ENCODE results near the gene SERPINE3.

Gene SERPINE3

DNA sequence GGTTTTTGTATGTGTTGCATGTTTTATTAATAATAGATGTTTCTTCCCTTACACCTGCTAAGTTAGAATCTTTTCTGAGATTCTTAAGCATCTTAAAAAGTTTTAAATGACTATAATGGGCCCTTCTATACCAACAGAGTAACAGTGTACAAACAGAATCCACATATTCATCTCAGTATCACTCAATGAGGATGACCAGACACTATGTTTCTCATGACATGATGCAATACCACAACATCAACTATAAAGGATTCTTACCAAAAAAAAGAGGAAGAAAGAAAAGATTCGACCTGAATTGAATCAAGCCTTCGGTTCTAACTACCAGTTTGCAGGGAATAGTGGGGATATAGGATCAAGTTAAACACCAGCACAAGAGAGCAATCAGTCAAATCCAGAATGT lies 56.9 kb downstream of the SERPINE3 start:
- CTCF ChIA-PET, result no interaction called here
- no peak for DNase-seq (ENCODE audit: low spot score)
- H3K27ac ChIP-seq, result no peak overlapping the region
- POLR2A ChIA-PET (ENCODE audit: low non-redundant PET), result no interaction called here
- TF ChIP-seq, protein P1, sequence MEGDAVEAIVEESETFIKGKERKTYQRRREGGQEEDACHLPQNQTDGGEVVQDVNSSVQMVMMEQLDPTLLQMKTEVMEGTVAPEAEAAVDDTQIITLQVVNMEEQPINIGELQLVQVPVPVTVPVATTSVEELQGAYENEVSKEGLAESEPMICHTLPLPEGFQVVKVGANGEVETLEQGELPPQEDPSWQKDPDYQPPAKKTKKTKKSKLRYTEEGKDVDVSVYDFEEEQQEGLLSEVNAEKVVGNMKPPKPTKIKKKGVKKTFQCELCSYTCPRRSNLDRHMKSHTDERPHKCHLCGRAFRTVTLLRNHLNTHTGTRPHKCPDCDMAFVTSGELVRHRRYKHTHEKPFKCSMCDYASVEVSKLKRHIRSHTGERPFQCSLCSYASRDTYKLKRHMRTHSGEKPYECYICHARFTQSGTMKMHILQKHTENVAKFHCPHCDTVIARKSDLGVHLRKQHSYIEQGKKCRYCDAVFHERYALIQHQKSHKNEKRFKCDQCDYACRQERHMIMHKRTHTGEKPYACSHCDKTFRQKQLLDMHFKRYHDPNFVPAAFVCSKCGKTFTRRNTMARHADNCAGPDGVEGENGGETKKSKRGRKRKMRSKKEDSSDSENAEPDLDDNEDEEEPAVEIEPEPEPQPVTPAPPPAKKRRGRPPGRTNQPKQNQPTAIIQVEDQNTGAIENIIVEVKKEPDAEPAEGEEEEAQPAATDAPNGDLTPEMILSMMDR (conservative IDR thresholded peaks at IDR 0.05; ENCODE audit: low read depth), result no peak

DNA sequence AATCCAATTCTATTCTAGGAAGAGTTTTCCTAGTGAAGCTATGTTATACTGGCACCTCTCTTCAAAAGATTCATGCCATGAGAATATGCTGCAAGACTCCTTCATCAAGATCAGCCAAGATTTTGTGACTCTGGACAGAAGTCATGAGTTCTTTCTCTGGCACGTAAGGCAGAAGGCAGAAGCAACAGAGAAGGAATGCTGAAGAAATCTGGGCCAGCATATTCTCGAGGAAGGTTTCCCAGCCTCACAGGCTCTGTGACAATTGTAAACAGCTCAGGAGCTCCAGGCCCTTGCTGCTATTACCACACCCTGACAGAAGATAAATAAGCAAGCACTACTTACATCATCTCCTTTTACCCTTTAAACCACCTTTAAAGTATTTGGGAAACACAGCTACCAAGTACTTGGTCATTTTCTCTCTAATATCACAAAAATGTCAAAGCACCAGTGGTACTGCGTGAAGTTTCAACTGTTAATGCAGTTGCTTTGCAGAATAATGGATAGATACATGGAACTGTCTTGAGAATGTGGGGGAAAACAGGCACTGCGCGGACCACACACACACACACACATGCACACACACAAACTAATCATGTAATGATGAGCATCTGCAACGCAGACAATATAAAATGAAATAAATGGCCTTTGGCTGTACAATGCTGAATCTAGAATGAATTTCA lies 57.9 kb downstream of the SERPINE3 start:
- DNase-seq (ENCODE audit: low spot score), result no peak
- ChIA-PET POLR2A (ENCODE audit: low non-redundant PET) (no interaction called here), CTCF (no interaction called here)
- TF ChIP-seq, protein P1 (conservative IDR thresholded peaks at IDR 0.05; ENCODE audit: low read depth), result no peak
- no peak overlapping the region for H3K27ac ChIP-seq

DNA sequence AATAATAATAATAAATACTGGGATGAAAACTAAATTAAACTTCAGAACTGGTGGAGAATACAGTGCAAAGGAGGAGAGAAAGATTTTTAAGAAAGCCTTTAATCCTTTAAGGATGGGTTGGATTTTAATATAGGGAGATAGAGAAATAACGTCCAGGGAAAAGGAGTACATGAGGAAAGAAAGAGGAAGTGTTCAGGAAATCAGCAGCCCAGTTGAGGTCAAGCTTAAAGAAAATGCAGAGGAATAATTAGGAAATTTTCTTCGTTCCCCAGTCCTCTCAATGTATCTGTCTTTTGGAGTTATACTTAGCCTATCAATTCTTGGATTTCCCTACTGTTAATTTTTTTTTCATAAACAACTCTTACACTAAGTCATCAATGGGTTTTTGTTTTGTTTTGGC lies 65.7 kb downstream of the SERPINE3 start:
- no peak overlapping the region for H3K27ac ChIP-seq
- POLR2A ChIA-PET (ENCODE audit: low non-redundant PET), result no interaction called here
- DNase-seq (ENCODE audit: low spot score), result no peak
- CTCF ChIA-PET, result no interaction called here
- TF ChIP-seq, protein P1 (conservative IDR thresholded peaks at IDR 0.05; ENCODE audit: low read depth), result no peak

DNA sequence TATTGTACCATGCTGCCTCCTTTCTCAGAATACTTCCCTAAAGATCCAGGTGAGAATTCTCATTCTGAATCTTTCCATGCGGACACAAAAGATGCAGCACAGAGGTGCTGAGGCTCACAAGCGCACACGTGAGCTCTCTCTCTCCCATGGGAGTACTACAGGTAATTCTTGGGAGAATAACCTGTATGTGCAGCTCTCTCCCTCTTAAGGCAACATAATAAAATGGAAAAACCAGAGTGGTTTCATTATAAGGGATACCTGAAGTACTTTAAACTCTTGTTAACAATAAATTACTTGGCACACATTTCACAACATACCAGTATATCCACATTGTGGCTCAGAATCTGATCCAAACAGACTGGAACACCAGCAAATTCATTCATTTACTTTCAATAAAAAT lies 72.9 kb downstream of the SERPINE3 start:
- TF ChIP-seq, protein P1 (conservative IDR thresholded peaks at IDR 0.05; ENCODE audit: low read depth), result no peak
- POLR2A ChIA-PET (ENCODE audit: low non-redundant PET), result no interaction called here

More for the DNA sequence above, 72.9 kb downstream of the SERPINE3 start:
- H3K27ac ChIP-seq, result no peak overlapping the region
- CTCF ChIA-PET, result no interaction called here
- no peak for DNase-seq (ENCODE audit: low spot score)

Measured in RWPE1 (cell line).